ENCODE results near the gene HES5.

GRCh38 chr1:2552189-2552588 is 22.1 kb upstream of the HES5 start:
- no peak for TF ChIP-seq CTCF (IDR thresholded peaks at IDR 0.05; ENCODE audit: extremely low read depth in 1 of 2, insufficient read depth in 1 of 2, low read depth in 1 of 2, low read length in 2 of 2)
- no peak for TF ChIP-seq POLR2AphosphoS5 (IDR thresholded peaks at IDR 0.05; ENCODE audit: insufficient read depth, low read depth, low read length)
- no peak for TF ChIP-seq EZH2 (IDR thresholded peaks at IDR 0.05; ENCODE audit: borderline replicate concordance, low read depth, low read length, severe bottlenecking)

Measured in endothelial cell of umbilical vein (primary cell).